Measurements from ENCODE around the gene KCNH6. TPM values are rescaled to one million over a fixed set of nuclear protein-coding genes. Genes with fewer than 3 reads are reported as not detected.

Gene KCNH6
- polyA plus RNA-seq, 1 of the 3 experiments (the other 2 are of a cell fraction): 0.15 TPM

- Histone ChIP-seq H3K79me2 (ENCODE audit: insufficient read depth) (no peaks in the 10 kb centered on the region), H3K4me1 (ENCODE audit: control insufficient read depth in 1 of 2, insufficient read depth in 2 of 2, low read depth in 1 of 2, low read length in 1 of 2) (peaks cover 4 to 27% of the 10 kb centered on the region in 2 experiments; a peak in 1 of 4 replicates), H3K9me3 (no peaks in the 10 kb centered on the region), H3F3A (replicated peaks; ENCODE audit: insufficient read depth) (peaks cover 7% of the 10 kb centered on the region), H3K9ac (no peak overlapping the region), H3K36me3 (replicated peaks in 1 of 2; ENCODE audit: control insufficient read depth in 1 of 2, insufficient read depth in 2 of 2, low read length in 1 of 2) (no peaks in the 10 kb centered on the region), H3K27me3 (ENCODE audit: insufficient read depth) (peaks cover 9% of the 10 kb centered on the region; the same call in 1 of the 2 replicates), H2AFZ (ENCODE audit: low read depth) (no peak overlapping the region), H3K27ac (ENCODE audit: low read depth in 2 of 2, low read length in 1 of 2) (peak overlapping the region in 1 of 2 experiments; percentile 43; a peak in 1 of 4 replicates), H3K9me2 (no peaks in the 10 kb centered on the region), H3K4me3 (ENCODE audit: low read depth in 2 of 2, low read length in 1 of 2) (no peak overlapping the region), H4K20me1 (ENCODE audit: insufficient read depth) (no peaks in the 10 kb centered on the region), H3K4me2 (no peak overlapping the region)
- WGBS (ENCODE audit: low lambda C conversion rate): 85% methylated on average over 9 of the region's 9 CpGs
- POLR2A ChIA-PET: interaction anchor here (1.2 to 2.0 kb wide), 3 partner anchors 20 to 73 kb away, joined by 3 to 5 read pairs (median 3); no protein-coding TSS in a partner anchor
- TF ChIP-seq EZH2phosphoT487 (IDR thresholded peaks at IDR 0.05; ENCODE audit: borderline replicate concordance, low read depth) (no peak), GATA2 (CRISPR knock-in tag; IDR thresholded peaks at IDR 0.05) (no peak), USF1 (IDR thresholded peaks at IDR 0.05; ENCODE audit: borderline replicate concordance, low read depth) (no peak), NFIC (IDR thresholded peaks at IDR 0.05; ENCODE audit: borderline replicate concordance) (no peak), USF2 (IDR thresholded peaks at IDR 0.05; ENCODE audit: borderline replicate concordance, low read depth, low read length) (no peak), FOSL2 (IDR thresholded peaks at IDR 0.05; ENCODE audit: borderline replicate concordance, low read depth) (no peak), RAD21 (IDR thresholded peaks at IDR 0.05; ENCODE audit: low read length) (no peak), POLR2AphosphoS5 (IDR thresholded peaks at IDR 0.05; ENCODE audit: low read depth, low read length) (no peak), GABPA (IDR thresholded peaks at IDR 0.05; ENCODE audit: low read depth) (no peak), RFX5 (IDR thresholded peaks at IDR 0.05; ENCODE audit: low read length) (no peak), CHD2 (IDR thresholded peaks at IDR 0.05; ENCODE audit: low read length, partially characterized antibody) (no peak), JUND (IDR thresholded peaks at IDR 0.05) (no peak), TCF12 (IDR thresholded peaks at IDR 0.05) (no peak), PBX3 (IDR thresholded peaks at IDR 0.05) (no peak), SIN3A (IDR thresholded peaks at IDR 0.05; ENCODE audit: borderline replicate concordance, low read depth, low read length) (no peak)
- no peak for DNase-seq
- CTCF ChIA-PET: interaction anchor here (1.0 to 4.9 kb wide), 6 partner anchors 18 to 54 kb away, joined by 3 to 65 read pairs (median 4); partner anchors contain the start of genes ACE and DCAF7
Observed at GRCh38 chr17:63498626-63499195, 24.4 kb upstream of the KCNH6 start.

Data from SK-N-SH (cell line).